ENCODE results near the gene STX2. TPM values are rescaled to one million over a fixed set of nuclear protein-coding genes. Genes with fewer than 3 reads are reported as not detected.

Gene STX2
- polyA plus RNA-seq, 4 donors = 0.45 to 10.0 (median 4.5) TPM

DNA sequence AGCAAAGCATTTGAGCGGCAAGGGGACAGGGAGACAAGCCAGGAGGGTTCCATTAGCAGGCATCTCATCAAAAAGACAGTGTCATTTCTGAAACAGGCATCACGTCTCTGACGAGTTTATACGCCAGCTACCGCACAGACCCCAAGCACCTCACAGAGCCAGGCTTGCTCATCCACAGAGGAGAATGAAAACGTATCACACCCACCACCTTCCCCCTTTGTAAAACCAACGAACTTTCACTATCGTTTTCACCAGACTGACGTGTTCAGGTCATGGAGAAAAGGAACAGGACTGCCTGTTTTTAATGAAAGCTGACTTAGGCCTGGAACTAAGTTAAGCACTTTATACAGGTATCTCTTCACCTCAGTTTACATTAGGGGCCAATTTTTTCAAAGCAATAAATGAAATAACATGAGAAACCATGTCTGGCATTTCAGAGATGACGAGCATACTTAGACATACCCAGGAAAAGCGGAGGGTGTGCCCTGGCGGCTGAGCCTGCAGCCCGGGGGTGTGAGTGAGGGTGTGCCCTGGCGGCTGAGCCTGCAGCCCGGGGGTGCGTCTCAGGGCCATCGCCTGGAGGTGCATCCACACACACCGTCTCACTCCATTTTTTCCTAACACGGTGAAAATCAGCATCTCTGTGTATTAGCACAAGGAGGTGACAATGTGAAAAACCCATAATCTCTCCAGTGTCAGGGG, 41.9 kb downstream of the STX2 start:
- FAIRE-seq = no peak
- Histone ChIP-seq H3K36me3 (ENCODE audit: control insufficient read depth in 3 of 3, insufficient read depth in 2 of 3, low read depth in 1 of 3, low read length in 3 of 3) (peaks cover 0 to 23% (median 5%) of the 10 kb centered on the region in 3 donors), H3K27me3 (ENCODE audit: control insufficient read depth in 3 of 3, insufficient read depth in 3 of 3, low read length in 3 of 3) (no peaks in the 10 kb centered on the region), H3K4me1 (ENCODE audit: control insufficient read depth in 3 of 3, insufficient read depth in 2 of 3, low read depth in 1 of 3, low read length in 2 of 3) (no peaks in the 10 kb centered on the region), H3K27ac (ENCODE audit: low read depth in 1 of 3, low read length in 2 of 3) (peak overlapping the region in 1 of 3 donors; percentile 18), H3K4me3 (ENCODE audit: low read depth in 1 of 3, low read length in 3 of 3) (peak overlapping the region in 1 of 3 donors; percentile 17), H3K9me3 (ENCODE audit: control insufficient read depth in 2 of 2, insufficient read depth in 1 of 2, low read depth in 1 of 2, low read length in 1 of 2) (no peaks in the 10 kb centered on the region)
- WGBS, 3 donors = 38 to 70% (median 46%) methylated on average over 19 of the region's 19 CpGs
- peak in 1 of 2 donors; percentile 51 for DNase-seq

DNA sequence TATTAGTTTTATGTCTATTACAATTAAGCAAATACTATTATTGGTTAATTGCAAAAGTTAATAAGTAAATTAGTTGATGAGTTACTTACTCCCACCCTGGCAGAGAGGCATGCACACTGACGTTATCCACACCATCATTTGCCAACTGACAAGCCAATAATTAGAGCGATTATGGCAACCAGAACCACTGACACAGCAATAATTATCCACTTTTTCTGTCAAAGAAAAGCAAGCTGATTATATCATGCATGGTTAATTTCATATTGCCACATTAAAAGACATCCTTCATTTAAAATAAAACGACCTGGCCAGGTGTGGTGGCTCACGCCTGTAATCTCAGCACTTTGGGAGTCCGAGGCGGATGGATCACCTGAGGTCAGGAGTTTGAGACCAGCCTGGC, 43.1 kb downstream of the STX2 start:
- Histone ChIP-seq H3K4me1 (ENCODE audit: control insufficient read depth in 3 of 3, insufficient read depth in 2 of 3, low read depth in 1 of 3, low read length in 2 of 3) (no peaks in the 10 kb centered on the region), H3K4me3 (ENCODE audit: low read depth in 1 of 3, low read length in 3 of 3) (no peak overlapping the region), H3K27ac (ENCODE audit: low read depth in 1 of 3, low read length in 2 of 3) (no peak overlapping the region), H3K27me3 (ENCODE audit: control insufficient read depth in 3 of 3, insufficient read depth in 3 of 3, low read length in 3 of 3) (no peaks in the 10 kb centered on the region), H3K9me3 (ENCODE audit: control insufficient read depth in 2 of 2, insufficient read depth in 1 of 2, low read depth in 1 of 2, low read length in 1 of 2) (no peaks in the 10 kb centered on the region), H3K36me3 (ENCODE audit: control insufficient read depth in 3 of 3, insufficient read depth in 2 of 3, low read depth in 1 of 3, low read length in 3 of 3) (peaks cover 0 to 23% (median 3%) of the 10 kb centered on the region in 3 donors)
- DNase-seq (no peak), FAIRE-seq (no peak)
- WGBS, 3 donors = 68 to 76% (median 69%) methylated on average over 6 of the region's 6 CpGs

DNA sequence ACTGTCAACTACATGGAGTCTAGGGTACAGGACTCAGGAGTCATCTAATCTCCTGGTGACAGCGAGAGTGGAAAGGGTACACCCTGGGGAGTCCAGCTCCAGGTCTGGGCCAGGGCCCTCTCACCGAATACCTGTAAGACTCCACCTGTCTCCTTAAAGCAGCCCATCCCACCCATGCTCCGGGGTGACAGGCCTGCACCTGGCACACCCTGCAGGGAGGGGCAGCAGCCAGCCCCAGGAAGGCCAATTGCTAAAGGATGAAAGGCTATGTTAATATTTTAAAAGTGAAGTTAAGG, 45.5 kb downstream of the STX2 start:
- Histone ChIP-seq H3K27ac (ENCODE audit: low read depth in 1 of 3, low read length in 2 of 3) (no peak overlapping the region), H3K36me3 (ENCODE audit: control insufficient read depth in 3 of 3, insufficient read depth in 2 of 3, low read depth in 1 of 3, low read length in 3 of 3) (peaks cover 0 to 23% (median 2%) of the 10 kb centered on the region in 3 donors), H3K4me1 (ENCODE audit: control insufficient read depth in 3 of 3, insufficient read depth in 2 of 3, low read depth in 1 of 3, low read length in 2 of 3) (no peaks in the 10 kb centered on the region), H3K9me3 (ENCODE audit: control insufficient read depth in 2 of 2, insufficient read depth in 1 of 2, low read depth in 1 of 2, low read length in 1 of 2) (no peaks in the 10 kb centered on the region), H3K27me3 (ENCODE audit: control insufficient read depth in 3 of 3, insufficient read depth in 3 of 3, low read length in 3 of 3) (no peaks in the 10 kb centered on the region), H3K4me3 (ENCODE audit: low read depth in 1 of 3, low read length in 3 of 3) (no peak overlapping the region)
- DNase-seq = no peak
- WGBS, 3 donors = 49 to 82% (median 56%) methylated on average over 3 of the region's 3 CpGs
- no peak for FAIRE-seq

DNA sequence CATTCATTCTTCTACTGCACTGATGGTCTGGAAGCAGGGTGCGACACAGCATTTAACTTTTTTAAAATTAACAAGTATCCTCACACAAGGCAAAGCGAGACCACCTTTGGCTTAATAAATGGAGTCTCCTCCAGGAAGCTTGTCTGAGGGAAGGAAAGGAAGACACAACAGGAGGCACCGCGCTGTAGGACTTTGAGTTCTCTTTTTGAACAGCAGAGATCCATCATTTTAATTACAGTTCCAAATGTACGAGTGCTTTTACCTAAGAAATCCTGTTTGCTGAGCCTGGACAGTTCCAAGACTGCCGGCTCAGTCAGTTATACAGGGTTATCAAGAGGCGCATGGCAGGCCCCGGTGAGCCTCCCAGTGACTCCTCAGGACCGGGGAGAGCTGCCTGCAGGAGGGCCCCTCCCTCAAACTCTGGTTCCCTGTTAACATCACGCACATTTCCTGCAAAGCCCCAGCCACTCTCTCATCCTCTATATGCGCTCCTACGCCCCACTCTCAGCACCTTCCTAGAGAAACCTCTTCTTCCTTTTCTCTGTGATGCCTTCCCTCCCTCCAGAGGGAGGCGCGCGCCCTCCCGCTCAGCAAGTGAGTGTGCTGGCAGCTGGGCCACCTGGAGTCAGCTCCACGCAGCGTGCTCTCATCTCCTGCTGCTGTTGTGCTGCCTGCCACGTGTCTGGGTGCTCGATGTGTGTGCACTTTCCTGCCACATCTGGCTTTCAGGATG, 46.1 kb downstream of the STX2 start:
- 81 to 82% (median 81%) methylated on average over 20 of the region's 20 CpGs for WGBS, 3 donors
- Histone ChIP-seq H3K4me1 (ENCODE audit: control insufficient read depth in 3 of 3, insufficient read depth in 2 of 3, low read depth in 1 of 3, low read length in 2 of 3) (no peaks in the 10 kb centered on the region), H3K27me3 (ENCODE audit: control insufficient read depth in 3 of 3, insufficient read depth in 3 of 3, low read length in 3 of 3) (no peaks in the 10 kb centered on the region), H3K4me3 (ENCODE audit: low read depth in 1 of 3, low read length in 3 of 3) (no peak overlapping the region), H3K9me3 (ENCODE audit: control insufficient read depth in 2 of 2, insufficient read depth in 1 of 2, low read depth in 1 of 2, low read length in 1 of 2) (no peaks in the 10 kb centered on the region), H3K36me3 (ENCODE audit: control insufficient read depth in 3 of 3, insufficient read depth in 2 of 3, low read depth in 1 of 3, low read length in 3 of 3) (peaks cover 0 to 22% (median 2%) of the 10 kb centered on the region in 3 donors), H3K27ac (ENCODE audit: low read depth in 1 of 3, low read length in 2 of 3) (no peak overlapping the region)
- DNase-seq (no peak), FAIRE-seq (no peak)

DNA sequence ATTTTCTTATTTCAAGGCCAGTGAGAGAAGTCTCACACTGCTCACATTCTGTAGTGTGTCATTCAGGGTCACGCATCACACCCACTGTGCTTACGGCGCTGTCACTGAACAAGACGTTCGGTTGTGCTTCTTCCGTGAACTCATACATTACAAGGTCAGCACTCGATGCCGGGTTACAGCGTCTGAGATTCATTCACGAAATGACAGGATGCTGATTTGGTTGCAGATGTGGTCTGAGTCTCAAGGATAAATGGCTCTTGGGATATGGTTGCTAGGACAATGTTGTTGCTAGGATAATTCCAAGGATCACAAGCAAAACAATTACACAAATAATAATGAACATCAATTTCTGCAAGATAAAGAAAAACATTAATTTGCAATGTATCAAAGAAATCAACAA, 47.4 kb downstream of the STX2 start:
- Histone ChIP-seq H3K4me1 (ENCODE audit: control insufficient read depth in 3 of 3, insufficient read depth in 2 of 3, low read depth in 1 of 3, low read length in 2 of 3) (no peaks in the 10 kb centered on the region), H3K27ac (ENCODE audit: low read depth in 1 of 3, low read length in 2 of 3) (no peak overlapping the region), H3K9me3 (ENCODE audit: control insufficient read depth in 2 of 2, insufficient read depth in 1 of 2, low read depth in 1 of 2, low read length in 1 of 2) (no peaks in the 10 kb centered on the region), H3K4me3 (ENCODE audit: low read depth in 1 of 3, low read length in 3 of 3) (no peak overlapping the region), H3K36me3 (ENCODE audit: control insufficient read depth in 3 of 3, insufficient read depth in 2 of 3, low read depth in 1 of 3, low read length in 3 of 3) (peaks cover 0 to 15% (median 2%) of the 10 kb centered on the region in 3 donors), H3K27me3 (ENCODE audit: control insufficient read depth in 3 of 3, insufficient read depth in 3 of 3, low read length in 3 of 3) (no peaks in the 10 kb centered on the region)
- WGBS, 3 donors = 84 to 94% (median 88%) methylated on average over 10 of the region's 10 CpGs
- DNase-seq (no peak), FAIRE-seq (no peak)

DNA sequence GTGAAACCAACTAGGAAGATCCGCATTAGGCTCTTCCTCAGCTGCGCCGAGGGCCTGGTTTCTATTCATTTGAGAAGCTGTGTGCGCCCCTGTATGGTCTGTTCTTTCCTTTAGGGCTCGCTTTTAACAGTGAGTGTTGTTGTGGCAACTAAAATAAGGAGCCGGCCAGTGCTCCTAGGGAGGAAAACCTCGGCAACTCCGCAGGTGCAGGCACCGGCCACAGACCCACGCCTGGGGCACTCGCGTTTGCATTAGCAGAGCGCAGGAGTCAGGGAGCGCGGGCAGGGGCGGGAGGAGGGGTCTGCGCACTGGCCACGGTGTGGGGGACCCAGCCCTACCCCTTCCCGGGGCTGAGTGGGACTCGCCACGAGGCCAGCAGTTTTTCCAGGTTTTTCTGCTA, 50.5 kb downstream of the STX2 start:
- Histone ChIP-seq H3K9me3 (ENCODE audit: control insufficient read depth in 2 of 2, insufficient read depth in 1 of 2, low read depth in 1 of 2, low read length in 1 of 2) (peaks cover 0 to 8% of the 10 kb centered on the region in 2 donors), H3K27ac (ENCODE audit: low read depth in 1 of 3, low read length in 2 of 3) (no peak overlapping the region), H3K36me3 (ENCODE audit: control insufficient read depth in 3 of 3, insufficient read depth in 2 of 3, low read depth in 1 of 3, low read length in 3 of 3) (peaks cover 0 to 1% (median 0%) of the 10 kb centered on the region in 3 donors), H3K4me1 (ENCODE audit: control insufficient read depth in 3 of 3, insufficient read depth in 2 of 3, low read depth in 1 of 3, low read length in 2 of 3) (no peaks in the 10 kb centered on the region), H3K27me3 (ENCODE audit: control insufficient read depth in 3 of 3, insufficient read depth in 3 of 3, low read length in 3 of 3) (no peaks in the 10 kb centered on the region), H3K4me3 (ENCODE audit: low read depth in 1 of 3, low read length in 3 of 3) (no peak overlapping the region)
- DNase-seq = no peak
- FAIRE-seq = no peak
- 81 to 84% (median 83%) methylated on average over 21 of the region's 21 CpGs for WGBS, 3 donors

DNA sequence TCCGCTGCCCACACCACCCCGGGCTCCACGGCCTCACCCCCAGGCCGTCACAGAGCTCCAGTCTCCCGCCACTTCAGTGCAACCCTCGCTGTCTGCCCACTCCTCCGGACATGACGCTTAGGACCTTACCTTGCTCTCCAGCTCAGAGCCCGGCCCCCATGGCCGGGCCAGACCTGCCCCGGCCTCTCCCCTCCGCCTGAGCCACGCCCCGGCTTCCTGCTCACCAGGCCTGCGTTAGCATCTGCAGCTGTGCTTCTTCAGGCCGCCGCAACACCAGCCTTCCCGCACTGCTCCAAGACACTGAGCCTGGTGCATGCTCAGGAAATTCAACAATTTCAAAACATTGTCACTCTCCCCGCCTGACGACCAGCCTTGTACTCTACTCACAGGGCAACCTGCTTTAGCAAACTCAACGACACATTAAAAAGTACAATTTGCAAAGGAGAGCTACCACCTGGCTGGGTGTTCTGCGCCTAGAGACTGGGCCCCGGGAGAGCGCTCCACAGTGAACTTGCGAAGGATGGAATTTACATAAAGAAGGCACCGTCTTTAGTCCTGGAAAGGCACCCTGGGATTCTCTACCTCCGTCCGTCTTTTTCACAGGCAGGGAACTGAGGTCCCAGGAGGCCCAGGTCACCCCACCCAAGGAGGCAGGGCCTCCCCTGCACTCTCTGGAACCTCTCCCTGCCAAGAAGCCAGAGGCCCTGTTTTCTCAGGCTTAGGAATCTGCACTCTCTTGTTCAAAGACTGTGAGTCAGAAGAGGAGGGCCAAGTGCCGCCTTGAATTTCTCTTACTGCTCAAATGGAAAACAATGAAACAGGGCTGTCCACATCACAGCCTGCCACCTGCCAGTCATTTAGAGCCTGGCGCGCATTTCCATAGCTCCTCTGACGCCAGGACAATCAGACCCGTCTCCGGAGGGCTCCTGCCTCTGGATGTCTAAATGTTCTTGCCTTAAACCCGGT, 51.3 kb downstream of the STX2 start:
- Histone ChIP-seq H3K36me3 (ENCODE audit: control insufficient read depth in 3 of 3, insufficient read depth in 2 of 3, low read depth in 1 of 3, low read length in 3 of 3) (peaks cover 0 to 3% (median 0%) of the 10 kb centered on the region in 3 donors), H3K27ac (ENCODE audit: low read depth in 1 of 3, low read length in 2 of 3) (no peak overlapping the region), H3K4me1 (ENCODE audit: control insufficient read depth in 3 of 3, insufficient read depth in 2 of 3, low read depth in 1 of 3, low read length in 2 of 3) (no peaks in the 10 kb centered on the region), H3K9me3 (ENCODE audit: control insufficient read depth in 2 of 2, insufficient read depth in 1 of 2, low read depth in 1 of 2, low read length in 1 of 2) (peaks cover 0 to 8% of the 10 kb centered on the region in 2 donors), H3K27me3 (ENCODE audit: control insufficient read depth in 3 of 3, insufficient read depth in 3 of 3, low read length in 3 of 3) (no peaks in the 10 kb centered on the region), H3K4me3 (ENCODE audit: low read depth in 1 of 3, low read length in 3 of 3) (no peak overlapping the region)
- FAIRE-seq = no peak
- DNase-seq = no peak
- WGBS, 3 donors = 84 to 88% (median 86%) methylated on average over 35 of the region's 35 CpGs

DNA sequence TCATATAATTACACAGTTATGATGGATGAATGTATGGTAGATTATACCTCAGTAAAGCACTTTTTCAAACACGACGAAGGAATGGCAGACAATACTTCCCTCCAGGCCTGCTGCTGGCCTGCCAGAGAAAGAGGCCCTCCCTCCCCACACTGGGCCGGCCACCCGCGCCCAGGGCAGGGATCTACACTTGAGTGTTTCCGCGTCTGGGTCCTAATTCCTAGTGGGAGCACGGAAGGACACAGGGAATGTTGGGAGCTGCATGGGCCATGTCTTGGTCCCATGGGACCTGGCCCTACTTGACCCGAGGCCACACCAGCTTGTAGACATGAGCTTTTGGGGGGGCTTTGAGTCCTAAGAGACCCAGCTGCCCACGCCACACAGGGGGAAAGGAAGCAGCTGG, 52.0 kb downstream of the STX2 start:
- Histone ChIP-seq H3K27ac (ENCODE audit: low read depth in 1 of 3, low read length in 2 of 3) (no peak overlapping the region), H3K9me3 (ENCODE audit: control insufficient read depth in 2 of 2, insufficient read depth in 1 of 2, low read depth in 1 of 2, low read length in 1 of 2) (peaks cover 0 to 8% of the 10 kb centered on the region in 2 donors), H3K4me1 (ENCODE audit: control insufficient read depth in 3 of 3, insufficient read depth in 2 of 3, low read depth in 1 of 3, low read length in 2 of 3) (no peaks in the 10 kb centered on the region), H3K4me3 (ENCODE audit: low read depth in 1 of 3, low read length in 3 of 3) (no peak overlapping the region), H3K36me3 (ENCODE audit: control insufficient read depth in 3 of 3, insufficient read depth in 2 of 3, low read depth in 1 of 3, low read length in 3 of 3) (peaks cover 0 to 3% (median 0%) of the 10 kb centered on the region in 3 donors), H3K27me3 (ENCODE audit: control insufficient read depth in 3 of 3, insufficient read depth in 3 of 3, low read length in 3 of 3) (no peaks in the 10 kb centered on the region)
- WGBS, 3 donors = 85 to 89% (median 88%) methylated on average over 9 to 10 of the region's 10 CpGs
- FAIRE-seq (no peak), DNase-seq (no peak)

Data from small intestine (tissue), 7 donors.